GM21619 (cell line): ENCODE data around the gene RPS6KA2.

Experiments used
- ATAC-seq: cut with Tn5 transposase; IDR thresholded peaks from one replicate; pipeline ENCODE4 v1.9.1; 2021; ENCODE audit not compliant: unreplicated experiment

Gene RPS6KA2

DNA sequence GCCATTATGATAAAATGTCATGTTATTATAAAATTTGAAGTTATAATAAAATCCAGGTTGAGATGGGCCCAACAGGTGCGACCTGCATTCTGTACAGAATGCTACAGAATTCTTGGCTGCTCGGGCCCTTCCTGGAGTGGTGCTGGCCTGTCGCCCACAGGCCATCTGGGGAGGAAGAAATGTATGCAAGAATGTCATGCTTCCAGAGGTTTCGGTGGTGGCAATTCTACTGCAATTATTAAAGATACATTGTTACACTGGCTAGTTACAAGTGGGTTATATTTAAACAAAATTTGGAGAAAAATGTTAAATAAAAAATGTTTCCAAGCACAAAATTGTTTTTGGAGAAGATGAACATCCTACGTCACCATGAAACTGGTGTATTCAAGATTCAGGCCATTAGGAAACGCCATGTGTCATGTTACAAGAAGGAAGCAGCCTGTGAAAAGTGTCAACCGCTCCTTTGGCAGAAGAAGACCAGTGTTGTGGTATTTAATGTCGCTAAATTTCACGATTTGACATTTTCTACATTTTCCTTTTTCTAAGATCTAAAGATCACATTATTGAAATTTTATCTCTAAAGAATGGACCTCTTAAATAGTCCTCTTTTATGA lies 47.7 kb downstream of the RPS6KA2 start:
- no peak for ATAC-seq

DNA sequence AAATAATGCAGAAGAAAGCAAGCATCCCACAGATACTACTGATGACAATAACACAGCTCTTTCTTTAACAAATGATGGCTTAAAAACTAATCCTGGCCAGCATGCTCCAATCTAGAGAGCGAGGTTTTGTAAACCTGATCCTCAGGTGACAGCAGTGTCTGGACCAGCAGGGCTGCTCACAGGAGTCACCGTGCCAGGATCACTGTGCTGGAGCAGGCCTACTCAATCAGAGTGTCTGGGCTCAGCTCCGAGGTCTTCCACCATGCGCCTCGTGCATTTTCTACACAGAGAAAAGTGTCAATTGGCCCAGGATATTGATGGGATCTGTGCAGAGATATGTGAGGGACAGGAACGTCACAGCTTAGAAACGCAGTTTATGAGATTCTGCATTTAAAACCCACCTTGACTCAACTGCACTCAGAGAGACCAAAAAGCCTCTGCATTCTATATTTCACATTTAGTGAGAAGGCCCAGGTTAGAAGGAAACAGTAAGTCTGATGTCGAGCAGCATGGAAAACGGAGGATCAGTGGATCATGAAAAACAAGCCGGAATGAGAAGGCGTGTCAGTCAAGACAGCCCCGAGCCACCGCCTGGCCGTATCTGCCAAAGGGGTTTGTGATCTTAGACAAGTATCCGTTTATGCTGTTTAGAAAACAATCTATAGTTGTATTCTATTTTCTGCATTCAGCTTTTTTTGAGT lies 48.4 kb downstream of the RPS6KA2 start:
- no peak for ATAC-seq

- no peak for ATAC-seq
These were observed 51.8 kb downstream of the RPS6KA2 start for GRCh38 chr6:166575205-166575604.

GRCh38 chr6:166573511-166574216 lies 53.4 kb downstream of the RPS6KA2 start:
- ATAC-seq: no peak

GRCh38 chr6:166572370-166573261 lies 54.4 kb downstream of the RPS6KA2 start:
- ATAC-seq: no peak

- no peak for ATAC-seq
These were observed 55.9 kb downstream of the RPS6KA2 start for GRCh38 chr6:166570929-166571713.

DNA sequence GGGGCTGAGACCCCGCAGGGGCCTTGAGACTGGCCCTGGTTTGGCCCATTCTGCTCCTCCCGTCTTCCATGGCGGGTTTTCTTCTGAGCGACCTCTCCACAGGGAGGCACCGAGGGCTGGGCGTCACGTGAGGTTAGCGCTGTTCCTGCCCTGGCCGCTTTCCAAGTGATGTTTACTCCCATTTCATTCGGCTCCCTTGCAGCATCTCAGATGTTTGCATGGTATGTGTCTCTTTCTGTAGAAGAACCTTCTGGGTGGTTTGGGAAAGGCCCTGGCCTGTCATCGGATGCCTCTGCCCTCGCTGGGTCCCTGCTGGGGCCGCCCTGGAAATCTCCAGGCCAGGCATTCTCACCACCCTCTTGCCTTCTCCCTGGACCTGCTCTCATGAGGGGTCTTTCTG lies 57.8 kb downstream of the RPS6KA2 start:
- ATAC-seq: no peak

- ATAC-seq: no peak
These were observed 59.2 kb downstream of the RPS6KA2 start for GRCh38 chr6:166567813-166568212.

- ATAC-seq: no peak
These were observed 59.9 kb downstream of the RPS6KA2 start for GRCh38 chr6:166567107-166567506.

DNA sequence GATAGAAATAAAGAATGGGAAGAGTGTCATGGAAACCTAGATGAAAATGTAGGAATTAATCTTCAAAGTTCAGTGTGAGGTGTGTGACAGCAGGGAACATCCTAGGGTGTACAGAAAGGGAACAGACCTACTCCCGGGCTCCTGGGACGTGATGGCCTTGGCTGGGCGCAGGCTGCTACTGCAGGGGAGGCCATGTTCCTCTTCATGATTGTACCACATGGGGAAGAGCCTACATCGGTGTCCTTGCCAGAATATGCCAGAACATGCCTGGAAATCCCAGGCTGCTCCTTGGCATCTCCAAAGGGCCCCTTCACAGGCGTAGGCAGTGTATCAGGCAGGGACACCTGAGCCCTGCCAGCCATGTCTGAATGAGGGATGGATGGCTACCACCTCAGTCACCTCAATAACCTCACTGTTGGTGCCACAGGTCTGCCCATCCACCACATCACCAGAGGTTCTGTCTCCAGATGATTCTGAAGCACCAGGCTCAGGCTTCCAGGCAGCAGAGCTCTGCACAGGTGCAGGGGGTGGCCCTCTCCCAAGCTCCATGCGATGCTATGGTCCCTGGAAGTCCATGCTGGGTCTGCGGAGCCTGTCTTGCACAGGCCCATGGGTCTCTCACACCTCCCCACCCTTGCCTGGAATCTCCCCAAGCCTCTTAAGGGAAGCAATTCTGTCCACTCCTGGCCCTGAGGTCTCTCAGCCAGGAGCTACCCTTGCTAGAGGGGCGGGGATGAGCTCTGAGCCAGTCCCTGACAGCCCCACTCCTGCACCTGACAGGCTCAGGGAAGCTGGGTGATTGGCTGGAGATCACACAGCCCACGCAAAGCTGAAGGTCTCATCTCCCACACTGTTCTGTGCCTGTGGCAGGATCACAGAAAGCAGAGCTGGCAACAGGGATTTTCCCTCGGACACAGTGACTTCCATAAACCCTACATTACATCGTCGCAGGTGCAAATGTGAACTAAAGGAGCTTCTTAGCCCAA lies 60.7 kb downstream of the RPS6KA2 start:
- ATAC-seq: no peak

GRCh38 chr6:166565084-166565967 lies 61.7 kb downstream of the RPS6KA2 start:
- no peak for ATAC-seq

DNA sequence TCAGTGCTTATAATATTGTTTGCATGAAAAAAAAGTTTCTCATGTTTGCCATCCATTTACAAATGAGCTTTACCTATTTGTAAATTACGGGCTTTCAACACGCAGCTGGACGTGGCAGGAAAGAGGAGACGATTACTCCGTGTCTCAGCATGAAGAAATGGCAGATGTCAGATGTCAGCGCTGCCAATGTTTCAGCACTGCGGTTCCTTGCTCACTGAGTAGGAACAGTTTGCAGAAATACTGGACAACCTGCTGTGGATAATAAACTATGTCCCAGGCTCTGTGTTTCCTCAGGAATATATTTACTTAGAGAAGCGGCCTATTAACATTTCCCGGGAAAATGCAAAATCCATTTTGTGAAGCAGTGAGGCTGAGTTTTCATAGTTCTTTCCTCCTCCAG lies 63.2 kb downstream of the RPS6KA2 start:
- no peak for ATAC-seq

DNA sequence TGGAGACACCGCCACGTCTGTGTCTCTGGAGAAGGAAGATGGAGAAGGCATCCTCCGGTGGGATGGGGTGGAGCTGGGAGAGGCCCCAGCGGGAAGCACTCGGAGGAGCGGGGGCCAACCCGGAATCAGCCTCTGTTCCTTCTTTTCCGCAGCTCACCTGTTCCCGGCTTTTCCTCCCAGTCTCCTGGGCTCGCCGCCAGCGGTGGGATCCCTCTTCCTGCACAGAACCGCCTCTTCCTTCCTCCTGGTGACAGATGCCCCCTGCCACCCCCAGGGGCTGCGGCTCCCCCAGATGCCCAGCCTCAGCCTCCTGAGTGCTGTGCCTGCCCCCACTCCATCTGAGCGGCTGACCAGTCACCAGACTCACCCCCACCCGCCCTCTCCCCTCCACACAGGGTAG lies 63.9 kb downstream of the RPS6KA2 start:
- ATAC-seq: no peak

- ATAC-seq: no peak
These were observed 64.3 kb downstream of the RPS6KA2 start for GRCh38 chr6:166562726-166563125.

GRCh38 chr6:166561771-166562359 lies 65.2 kb downstream of the RPS6KA2 start:
- ATAC-seq: no peak

- ATAC-seq: no peak
These were observed 66.8 kb downstream of the RPS6KA2 start for GRCh38 chr6:166560222-166560621.

- no peak for ATAC-seq
These were observed 67.4 kb downstream of the RPS6KA2 start for GRCh38 chr6:166559662-166560061.

DNA sequence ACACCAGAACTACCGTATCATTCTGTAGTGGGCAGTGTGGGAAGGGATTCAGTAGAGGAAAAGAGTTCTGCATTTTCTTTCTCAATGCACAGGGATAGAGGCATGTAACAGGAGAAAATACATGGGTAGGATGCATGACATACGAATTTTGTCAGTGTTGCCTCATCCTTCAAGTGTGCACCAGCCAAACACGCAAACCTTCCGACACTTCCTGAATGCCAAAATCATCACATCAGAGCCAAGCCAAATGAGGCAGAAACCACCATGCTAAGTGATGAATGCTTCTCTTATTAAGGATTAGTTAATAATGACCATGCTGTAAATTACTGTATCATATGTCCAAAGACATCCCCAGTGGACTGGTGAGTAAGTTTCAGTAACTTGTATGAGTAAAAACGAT lies 67.8 kb downstream of the RPS6KA2 start:
- no peak for ATAC-seq
